ENCODE results near the gene MRPS7. TPM values are rescaled to one million over a fixed set of nuclear protein-coding genes. Genes with fewer than 3 reads are reported as not detected.

The MRPS7 gene
- total RNA-seq = 83.3 and 83.5 TPM in 2 replicates

GRCh38 chr17:75261336-75262111, at the start of gene MRPS7, which contains the start of gene GGA3:
Gene MRPS7, plus strand, starts transcription at chr17:75261879. Its CDS starts 22 bp downstream, at chr17:75261901.
Gene GGA3, minus strand, starts transcription at chr17:75261606. Its CDS starts 19 bp downstream, at chr17:75261587.
- Histone ChIP-seq H3K27me3 (ENCODE audit: control insufficient read depth, insufficient read depth, low read length) (no peaks in the 10 kb centered on the region), H3K4me3 (ENCODE audit: low read depth, low read length) (peak within 1 kb of the TSS; percentile 60), H3K36me3 (ENCODE audit: control insufficient read depth, insufficient read depth, low read length) (peaks cover 13% of the 10 kb centered on the region)
- no peak for FAIRE-seq
- no peak for TF ChIP-seq CTCF (IDR thresholded peaks at IDR 0.05; ENCODE audit: insufficient read depth, low read length, severe bottlenecking)
- peak; percentile 76 for DNase-seq (ENCODE audit: low read depth)

DNA sequence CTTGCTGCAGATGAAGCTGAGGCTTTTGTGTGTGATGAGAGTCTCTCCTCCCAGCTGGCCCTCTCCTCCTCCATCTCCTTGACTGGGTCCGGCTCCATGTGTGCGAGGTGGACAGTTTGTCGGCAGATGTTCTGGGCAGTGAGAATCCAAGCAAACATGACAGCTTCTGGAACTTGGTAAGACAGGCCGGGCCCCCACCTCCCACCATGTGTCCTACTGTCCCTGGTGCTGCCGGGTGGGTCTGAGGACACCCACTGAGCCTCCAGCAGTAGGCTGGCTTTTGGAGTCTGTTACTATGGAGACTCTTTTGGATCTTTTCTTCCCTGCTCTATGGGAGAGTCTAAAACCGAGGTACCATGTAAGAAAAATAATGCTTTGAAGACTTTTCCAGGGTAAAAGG, 43.5 kb upstream of the MRPS7 start:
- Histone ChIP-seq H3K27me3 (ENCODE audit: control insufficient read depth, insufficient read depth, low read length) (no peaks in the 10 kb centered on the region), H3K4me3 (ENCODE audit: low read depth, low read length) (no peak overlapping the region), H3K36me3 (ENCODE audit: control insufficient read depth, insufficient read depth, low read length) (peaks cover 28% of the 10 kb centered on the region)
- FAIRE-seq (no peak), DNase-seq (ENCODE audit: low read depth) (no peak)
- no peak for TF ChIP-seq CTCF (IDR thresholded peaks at IDR 0.05; ENCODE audit: insufficient read depth, low read length, severe bottlenecking)

DNA sequence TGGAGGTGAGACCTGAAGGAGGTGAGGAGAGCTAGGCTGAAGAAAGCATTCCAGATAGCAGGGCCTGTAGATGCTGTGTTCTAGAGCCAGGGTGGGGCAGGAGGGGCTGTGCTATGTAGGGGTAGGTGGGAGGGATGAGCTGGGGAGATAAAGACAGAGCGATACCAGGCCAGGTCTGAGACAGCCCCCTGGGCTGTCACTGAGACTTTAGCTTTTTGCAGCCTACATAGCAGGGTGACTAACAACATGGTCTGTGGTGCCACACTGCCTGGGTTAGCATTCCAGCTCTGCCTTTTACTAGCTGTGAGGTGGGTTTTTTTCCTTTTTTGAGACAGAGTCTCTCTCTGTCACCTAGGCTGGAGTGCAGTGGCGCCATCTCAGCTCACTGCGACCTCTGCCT, 41.9 kb upstream of the MRPS7 start:
- FAIRE-seq = no peak
- Histone ChIP-seq H3K36me3 (ENCODE audit: control insufficient read depth, insufficient read depth, low read length) (peaks cover 24% of the 10 kb centered on the region), H3K27me3 (ENCODE audit: control insufficient read depth, insufficient read depth, low read length) (no peaks in the 10 kb centered on the region), H3K4me3 (ENCODE audit: low read depth, low read length) (no peak overlapping the region)
- TF ChIP-seq CTCF (IDR thresholded peaks at IDR 0.05; ENCODE audit: insufficient read depth, low read length, severe bottlenecking) = no peak
- no peak for DNase-seq (ENCODE audit: low read depth)

DNA sequence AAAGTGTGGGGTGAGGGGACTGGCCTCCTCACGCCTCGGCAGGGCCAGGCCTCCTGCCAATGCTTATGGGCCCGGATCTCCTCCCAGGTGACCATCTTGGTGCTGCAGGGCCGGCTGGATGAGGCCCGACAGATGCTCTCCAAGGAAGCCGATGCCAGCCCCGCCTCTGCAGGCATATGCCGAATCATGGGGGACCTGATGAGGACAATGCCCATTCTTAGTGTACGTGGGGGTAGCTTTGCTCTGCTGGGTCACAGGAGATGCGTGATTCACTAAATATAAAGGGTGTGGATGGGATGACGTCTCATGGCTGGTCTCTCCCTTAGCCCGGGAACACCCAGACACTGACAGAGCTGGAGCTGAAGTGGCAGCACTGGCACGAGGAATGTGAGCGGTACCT, 36.7 kb upstream of the MRPS7 start:
- no peak for FAIRE-seq
- Histone ChIP-seq H3K4me3 (ENCODE audit: low read depth, low read length) (no peak overlapping the region), H3K27me3 (ENCODE audit: control insufficient read depth, insufficient read depth, low read length) (no peaks in the 10 kb centered on the region), H3K36me3 (ENCODE audit: control insufficient read depth, insufficient read depth, low read length) (peaks cover 25% of the 10 kb centered on the region)
- no peak for DNase-seq (ENCODE audit: low read depth)
- no peak for TF ChIP-seq CTCF (IDR thresholded peaks at IDR 0.05; ENCODE audit: insufficient read depth, low read length, severe bottlenecking)

GRCh38 chr17:75227729-75228128, 34.0 kb upstream of the MRPS7 start:
- no peak for FAIRE-seq
- DNase-seq (ENCODE audit: low read depth) = no peak
- H3K36me3 ChIP-seq (ENCODE audit: control insufficient read depth, insufficient read depth, low read length) = peaks cover 30% of the 10 kb centered on the region
- no peaks in the 10 kb centered on the region for H3K27me3 ChIP-seq (ENCODE audit: control insufficient read depth, insufficient read depth, low read length)
- H3K4me3 ChIP-seq (ENCODE audit: low read depth, low read length) = no peak overlapping the region
- no peak for TF ChIP-seq CTCF (IDR thresholded peaks at IDR 0.05; ENCODE audit: insufficient read depth, low read length, severe bottlenecking)
